ENCODE data around the gene ARHGAP10.

The ARHGAP10 gene

GRCh38 chr4:147854154-147854553 is 122.3 kb downstream of the ARHGAP10 start:
- H3K4me1 Mint-ChIP-seq: peaks cover 26% of the 10 kb centered on the region
- DNase-seq: no peak
- H3K9me3 Mint-ChIP-seq: no peaks in the 10 kb centered on the region
- no peak overlapping the region for H3K4me3 Mint-ChIP-seq
- no peak for TF ChIP-seq CTCF (IDR thresholded peaks at IDR 0.05)
- peaks cover 45% of the 10 kb centered on the region for H3K36me3 Mint-ChIP-seq (ENCODE audit: low read depth)
- H3K27me3 Mint-ChIP-seq (ENCODE audit: low read depth, poor library complexity): no peaks in the 10 kb centered on the region
- no peak overlapping the region for H3K27ac Mint-ChIP-seq

- Mint-ChIP-seq H3K36me3 (ENCODE audit: low read depth) (peaks cover 44% of the 10 kb centered on the region), H3K4me3 (no peak overlapping the region), H3K27me3 (ENCODE audit: low read depth, poor library complexity) (no peaks in the 10 kb centered on the region), H3K9me3 (no peaks in the 10 kb centered on the region), H3K4me1 (peaks cover 26% of the 10 kb centered on the region), H3K27ac (peak overlapping the region; percentile 83)
- no peak for TF ChIP-seq CTCF (IDR thresholded peaks at IDR 0.05)
- no peak for DNase-seq
These were observed 123.7 kb downstream of the ARHGAP10 start for GRCh38 chr4:147855571-147856009.

- H3K27ac Mint-ChIP-seq: no peak overlapping the region
- no peak overlapping the region for H3K4me3 Mint-ChIP-seq
- H3K4me1 Mint-ChIP-seq: peaks cover 6% of the 10 kb centered on the region
- DNase-seq: no peak
- H3K27me3 Mint-ChIP-seq (ENCODE audit: low read depth, poor library complexity): no peaks in the 10 kb centered on the region
- TF ChIP-seq CTCF (IDR thresholded peaks at IDR 0.05): no peak
- H3K36me3 Mint-ChIP-seq (ENCODE audit: low read depth): peaks cover 40% of the 10 kb centered on the region
- no peaks in the 10 kb centered on the region for H3K9me3 Mint-ChIP-seq
These were observed 129.1 kb downstream of the ARHGAP10 start for GRCh38 chr4:147860960-147861359.

GRCh38 chr4:147862043-147862692 is 130.3 kb downstream of the ARHGAP10 start:
- no peak for DNase-seq
- Mint-ChIP-seq H3K9me3 (no peaks in the 10 kb centered on the region), H3K4me1 (peaks cover 9% of the 10 kb centered on the region), H3K27ac (no peak overlapping the region), H3K36me3 (ENCODE audit: low read depth) (peaks cover 42% of the 10 kb centered on the region), H3K27me3 (ENCODE audit: low read depth, poor library complexity) (no peaks in the 10 kb centered on the region), H3K4me3 (no peak overlapping the region)
- TF ChIP-seq CTCF (IDR thresholded peaks at IDR 0.05): no peak

GRCh38 chr4:147863111-147863747 is 131.3 kb downstream of the ARHGAP10 start:
- H3K27ac Mint-ChIP-seq: no peak overlapping the region
- H3K36me3 Mint-ChIP-seq (ENCODE audit: low read depth): peaks cover 39% of the 10 kb centered on the region
- no peaks in the 10 kb centered on the region for H3K27me3 Mint-ChIP-seq (ENCODE audit: low read depth, poor library complexity)
- DNase-seq: no peak
- H3K4me3 Mint-ChIP-seq: no peak overlapping the region
- no peaks in the 10 kb centered on the region for H3K9me3 Mint-ChIP-seq
- TF ChIP-seq CTCF (IDR thresholded peaks at IDR 0.05): no peak
- peaks cover 12% of the 10 kb centered on the region for H3K4me1 Mint-ChIP-seq

Data from nephron progenitor cell (in vitro differentiated cells).